Tibial nerve (tissue), 4 donors: ENCODE data around the gene RAB24. TPM values are rescaled to one million over a fixed set of nuclear protein-coding genes. Genes with fewer than 3 reads are reported as not detected.
A peak's percentile ranks its signal among the peaks of the same experiment; 100 is the strongest.

Experiments
- DNase-seq, 2 donors: peaks; one replicate each; pipeline ENCODE4 v3.0.0-alpha.2; 2019; ENCODE audit warnings: low spot score in 2 of 2
- H3K27ac ChIP-seq, 4 donors: fragments of 200-600 bp; sonication (generic) in 3 of 4; one replicate each; pipeline ENCODE4 v1.5.1; 2017 to 2019; ENCODE audit warnings: mild to moderate bottlenecking in 1 of 4
- H3K27me3 ChIP-seq, 2 donors: fragments of 200-600 bp; sonication (generic) in 1 of 2; one replicate each; pipeline versions ENCODE4 v1.5.1 to v1.6.0; 2017 to 2019
- H3K36me3 ChIP-seq, 3 donors: fragments of 200-600 bp; sonication (generic); one replicate each; pipeline ENCODE4 v1.5.1; 2018 to 2019
- H3K4me1 ChIP-seq, 4 donors: fragments of 200-600 bp; sonication (generic) in 3 of 4; one replicate each; pipeline ENCODE4 v1.5.1; 2017 to 2019
- H3K4me3 ChIP-seq, 4 donors: fragments of 200-600 bp; sonication (generic) in 3 of 4; one replicate each; pipeline ENCODE4 v1.5.1; 2017 to 2019; ENCODE audit warnings: mild to moderate bottlenecking in 1 of 4, moderate library complexity in 1 of 4
- H3K9me3 ChIP-seq, 4 donors: fragments of 200-600 bp; sonication (generic) in 3 of 4; one replicate each; pipeline ENCODE4 v1.5.1; 2017 to 2019
- CTCF ChIP-seq, 5 experiments: fragments of 200-600 bp in 3 of 5; fragments of 450-650 bp in 2 of 5; sonication (generic) in 3 of 5; IDR thresholded peaks; one replicate each; pipeline ENCODE4 v1.5.1; 2016 to 2019; ENCODE audit warnings: antibody characterized with exemption in 5 of 5, mild to moderate bottlenecking in 3 of 5, moderate library complexity in 2 of 5
- EP300 ChIP-seq, 2 donors: sonication (generic); formaldehyde crosslinking; IDR thresholded peaks; one replicate each; pipeline ENCODE4 v1.6.1; 2017; ENCODE audit warnings: antibody characterized with exemption in 2 of 2, mild to moderate bottlenecking in 1 of 2
- POLR2A ChIP-seq, 2 donors: fragments of 450-650 bp; IDR thresholded peaks; one replicate each; pipeline ENCODE4 v1.6.1; 2017; ENCODE audit warnings: antibody characterized with exemption in 2 of 2, mild to moderate bottlenecking in 2 of 2, moderate library complexity in 2 of 2
- WGBS, 2 donors: methylation state at CpG; one replicate each; pipeline ENCODE4 v1.1.5; 2018; 5-methylcytosine and 5-hydroxymethylcytosine counted together
- total RNA-seq, 4 donors: library from RNA; depleted of rRNA; stranded (reverse); fragments of >200 nt; gene quantifications; one replicate each; pipeline ENCODE4 v1.1.0, GENCODE V29; 2016

RAB24 gene
- total RNA-seq, 4 donors from 2014 or later, result 24.1 to 56.7 (median 35.4) TPM

GRCh38 chr5:177349762-177350161 is 46.2 kb upstream of the RAB24 start:
- Histone ChIP-seq H3K27me3 (no peaks in the 10 kb centered on the region), H3K27ac (no peak overlapping the region), H3K9me3 (no peaks in the 10 kb centered on the region), H3K4me3 (peak overlapping the region in 1 of 4 donors; percentile 86), H3K4me1 (peaks cover 0 to 59% (median 20%) of the 10 kb centered on the region in 4 donors), H3K36me3 (peaks cover 0 to 36% (median 0%) of the 10 kb centered on the region in 3 donors)
- 80 to 84% methylated on average over 5 of the region's 5 CpGs for WGBS, 2 donors
- no peak for TF ChIP-seq CTCF (IDR thresholded peaks at IDR 0.05)
- no peak for TF ChIP-seq POLR2A (IDR thresholded peaks at IDR 0.05)
- TF ChIP-seq EP300 (IDR thresholded peaks at IDR 0.05), result no peak
- no peak for DNase-seq

- TF ChIP-seq CTCF (IDR thresholded peaks at IDR 0.05) (no peak), POLR2A (IDR thresholded peaks at IDR 0.05) (no peak), EP300 (IDR thresholded peaks at IDR 0.05) (no peak)
- H3K36me3 ChIP-seq, result peaks cover 0 to 40% (median 0%) of the 10 kb centered on the region in 3 donors
- H3K27me3 ChIP-seq, result no peaks in the 10 kb centered on the region
- H3K27ac ChIP-seq, result no peak overlapping the region
- H3K9me3 ChIP-seq, result no peaks in the 10 kb centered on the region
- H3K4me1 ChIP-seq, result peaks cover 0 to 59% (median 20%) of the 10 kb centered on the region in 4 donors
- 67 to 77% methylated on average over 3 of the region's 3 CpGs for WGBS, 2 donors
- DNase-seq, result no peak
- H3K4me3 ChIP-seq, result no peak overlapping the region
These were observed 45.8 kb upstream of the RAB24 start for GRCh38 chr5:177349362-177349647.

- H3K27ac ChIP-seq, result no peak overlapping the region
- no peak overlapping the region for H3K4me3 ChIP-seq
- H3K27me3 ChIP-seq, result no peaks in the 10 kb centered on the region
- peaks cover 0 to 59% (median 20%) of the 10 kb centered on the region in 4 donors for H3K4me1 ChIP-seq
- DNase-seq, result no peak
- TF ChIP-seq CTCF (IDR thresholded peaks at IDR 0.05) (no peak), POLR2A (IDR thresholded peaks at IDR 0.05) (no peak), EP300 (IDR thresholded peaks at IDR 0.05) (no peak)
- peaks cover 0 to 46% (median 0%) of the 10 kb centered on the region in 3 donors for H3K36me3 ChIP-seq
- WGBS, 2 donors, result 83 to 85% methylated on average over 4 of the region's 4 CpGs
- H3K9me3 ChIP-seq, result no peaks in the 10 kb centered on the region
These were observed 44.2 kb upstream of the RAB24 start for GRCh38 chr5:177347699-177348098.

GRCh38 chr5:177346820-177347219 is 43.3 kb upstream of the RAB24 start:
- TF ChIP-seq CTCF (IDR thresholded peaks at IDR 0.05) (no peak), EP300 (IDR thresholded peaks at IDR 0.05) (no peak), POLR2A (IDR thresholded peaks at IDR 0.05) (no peak)
- no peak for DNase-seq
- H3K36me3 ChIP-seq, result peaks cover 0 to 54% (median 0%) of the 10 kb centered on the region in 3 donors
- H3K4me1 ChIP-seq, result peaks cover 0 to 53% (median 16%) of the 10 kb centered on the region in 4 donors
- no peaks in the 10 kb centered on the region for H3K9me3 ChIP-seq
- whole genome bisulfite sequencing, 2 donors, result 82 to 88% methylated on average over 4 of the region's 4 CpGs
- H3K27me3 ChIP-seq, result no peaks in the 10 kb centered on the region
- H3K27ac ChIP-seq, result no peak overlapping the region
- H3K4me3 ChIP-seq, result no peak overlapping the region

GRCh38 chr5:177344891-177345290 is 41.4 kb upstream of the RAB24 start:
- peaks cover 0 to 64% (median 0%) of the 10 kb centered on the region in 3 donors for H3K36me3 ChIP-seq
- no peak for DNase-seq
- peaks cover 0 to 40% (median 6%) of the 10 kb centered on the region in 4 donors for H3K4me1 ChIP-seq
- WGBS, 2 donors, result 95 to 97% methylated on average over 6 of the region's 6 CpGs
- TF ChIP-seq CTCF (IDR thresholded peaks at IDR 0.05), result no peak
- no peak for TF ChIP-seq EP300 (IDR thresholded peaks at IDR 0.05)
- TF ChIP-seq POLR2A (IDR thresholded peaks at IDR 0.05), result no peak
- H3K27ac ChIP-seq, result no peak overlapping the region
- no peaks in the 10 kb centered on the region for H3K27me3 ChIP-seq
- no peaks in the 10 kb centered on the region for H3K9me3 ChIP-seq
- no peak overlapping the region for H3K4me3 ChIP-seq
